SK-N-SH (cell line): ENCODE results near the gene ADAMTSL1.

Experiments
- SIN3A ChIP-seq: IDR thresholded peaks from 2 replicates; pipeline ENCODE4 v1.6.1; 2012; ENCODE audit warnings: low read depth, mild to moderate bottlenecking, low read length, moderate library complexity, borderline replicate concordance
- SMC3 ChIP-seq: IDR thresholded peaks from 2 replicates; pipeline ENCODE4 v1.6.1; 2012; ENCODE audit warnings: low read depth, low read length, improper control_type of control experiment

DNA sequence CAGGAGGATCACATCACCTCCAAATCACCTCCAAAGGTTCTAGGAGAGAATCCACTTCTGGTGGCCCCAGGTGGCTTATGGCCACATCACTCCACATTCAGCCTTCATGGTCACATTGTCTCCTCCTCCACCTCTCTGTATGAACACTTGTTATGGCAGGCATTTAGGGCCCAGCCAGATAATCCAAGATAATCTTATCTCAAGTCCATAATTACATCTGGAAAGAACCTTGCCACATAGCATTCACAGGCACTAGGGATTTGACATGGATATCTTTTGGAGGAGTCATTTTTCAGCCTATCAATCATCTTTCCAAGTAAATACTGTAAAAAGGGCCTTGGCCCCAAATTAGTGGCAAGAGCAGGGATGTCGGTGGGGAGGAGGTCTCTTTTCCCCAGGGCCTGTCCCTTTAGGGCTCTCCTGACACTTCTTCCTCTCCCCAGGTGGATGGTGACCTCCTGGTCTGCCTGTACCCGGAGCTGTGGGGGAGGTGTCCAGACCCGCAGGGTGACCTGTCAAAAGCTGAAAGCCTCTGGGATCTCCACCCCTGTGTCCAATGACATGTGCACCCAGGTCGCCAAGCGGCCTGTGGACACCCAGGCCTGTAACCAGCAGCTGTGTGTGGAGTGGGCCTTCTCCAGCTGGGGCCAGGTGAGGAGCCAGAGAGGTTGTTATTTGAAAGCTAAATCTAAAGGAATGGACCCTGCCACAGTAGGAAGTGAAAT lies 418.2 kb downstream of the ADAMTSL1 start:
- TF ChIP-seq SMC3: no peak
- TF ChIP-seq SIN3A: no peak
